ENCODE measurements around the gene SV2C.

Gene SV2C

GRCh38 chr5:76177978-76178377 is 94.8 kb downstream of the SV2C start:
- H3K27ac ChIP-seq (ENCODE audit: low read depth, low read length): no peak overlapping the region
- H3K4me3 ChIP-seq (ENCODE audit: low read depth, low read length): no peak overlapping the region
- no peak overlapping the region for H3K23ac ChIP-seq (ENCODE audit: low read length)
- H3K18ac ChIP-seq (ENCODE audit: low read length): no peak overlapping the region
- no peak overlapping the region for H2AFZ ChIP-seq (ENCODE audit: insufficient read depth, low read length, poor library complexity)
- no peak overlapping the region for H3K9ac ChIP-seq (ENCODE audit: low read length)
- H2BK120ac ChIP-seq (ENCODE audit: insufficient read depth, low read length, poor library complexity): no peak overlapping the region
- no peak for DNase-seq
- no peak overlapping the region for H4K12ac ChIP-seq (ENCODE audit: low read depth, low read length)
- H3K4me2 ChIP-seq (ENCODE audit: low read length): no peak overlapping the region
- H4K91ac ChIP-seq (ENCODE audit: low read depth, low read length): no peak overlapping the region
- H2BK5ac ChIP-seq (ENCODE audit: low read depth, low read length, poor library complexity): no peak overlapping the region
- peaks cover 3% of the 10 kb centered on the region for H3K79me1 ChIP-seq (ENCODE audit: low read length)
- peaks cover 3 to 8% of the 10 kb centered on the region in 2 experiments for H3K4me1 ChIP-seq (ENCODE audit: control insufficient read depth in 1 of 2, insufficient read depth in 2 of 2, low read length in 2 of 2)
- no peak overlapping the region for H4K8ac ChIP-seq (ENCODE audit: low read depth, low read length)
- no peaks in the 10 kb centered on the region for H3K9me3 ChIP-seq (ENCODE audit: insufficient read depth, low read depth, low read length)
- no peaks in the 10 kb centered on the region for H3K79me2 ChIP-seq (ENCODE audit: control insufficient read depth, insufficient read depth, low read length, poor library complexity)
- no peaks in the 10 kb centered on the region for H3K36me3 ChIP-seq (ENCODE audit: control insufficient read depth in 1 of 2, insufficient read depth in 2 of 2, low read length in 2 of 2)
- H2BK12ac ChIP-seq (ENCODE audit: low read length): no peak overlapping the region
- no peak overlapping the region for H2AK5ac ChIP-seq (ENCODE audit: low read length)
- H3K27me3 ChIP-seq (ENCODE audit: insufficient read depth, low read length): no peaks in the 10 kb centered on the region
- H3K14ac ChIP-seq (ENCODE audit: low read length): no peak overlapping the region
- no peak overlapping the region for H3K4ac ChIP-seq (ENCODE audit: low read depth, low read length)

- no peak overlapping the region for H3K23ac ChIP-seq (ENCODE audit: low read length)
- H2BK5ac ChIP-seq (ENCODE audit: low read depth, low read length, poor library complexity): no peak overlapping the region
- no peak overlapping the region for H3K9ac ChIP-seq (ENCODE audit: low read length)
- WGBS (ENCODE audit: extremely low coverage, insufficient coverage, insufficient read length): 100% methylated on average over 3 of the region's 5 CpGs
- H3K14ac ChIP-seq (ENCODE audit: low read length): no peak overlapping the region
- no peak overlapping the region for H2AFZ ChIP-seq (ENCODE audit: insufficient read depth, low read length, poor library complexity)
- no peak overlapping the region for H3K4me2 ChIP-seq (ENCODE audit: low read length)
- no peaks in the 10 kb centered on the region for H3K36me3 ChIP-seq (ENCODE audit: control insufficient read depth in 1 of 2, insufficient read depth in 2 of 2, low read length in 2 of 2)
- H3K27me3 ChIP-seq (ENCODE audit: insufficient read depth, low read length): no peaks in the 10 kb centered on the region
- H4K91ac ChIP-seq (ENCODE audit: low read depth, low read length): no peak overlapping the region
- no peak overlapping the region for H3K18ac ChIP-seq (ENCODE audit: low read length)
- H2BK120ac ChIP-seq (ENCODE audit: insufficient read depth, low read length, poor library complexity): no peak overlapping the region
- H3K4me1 ChIP-seq (ENCODE audit: control insufficient read depth in 1 of 2, insufficient read depth in 2 of 2, low read length in 2 of 2): peaks cover 3 to 8% of the 10 kb centered on the region in 2 experiments
- no peak overlapping the region for H3K27ac ChIP-seq (ENCODE audit: low read depth, low read length)
- H3K4me3 ChIP-seq (ENCODE audit: low read depth, low read length): no peak overlapping the region
- DNase-seq: no peak
- no peaks in the 10 kb centered on the region for H3K9me3 ChIP-seq (ENCODE audit: insufficient read depth, low read depth, low read length)
- no peak overlapping the region for H4K8ac ChIP-seq (ENCODE audit: low read depth, low read length)
- H3K79me2 ChIP-seq (ENCODE audit: control insufficient read depth, insufficient read depth, low read length, poor library complexity): no peaks in the 10 kb centered on the region
- H2AK5ac ChIP-seq (ENCODE audit: low read length): no peak overlapping the region
- peaks cover 3% of the 10 kb centered on the region for H3K79me1 ChIP-seq (ENCODE audit: low read length)
- H3K4ac ChIP-seq (ENCODE audit: low read depth, low read length): no peak overlapping the region
- H2BK12ac ChIP-seq (ENCODE audit: low read length): no peak overlapping the region
- H4K12ac ChIP-seq (ENCODE audit: low read depth, low read length): no peak overlapping the region
Observed at GRCh38 chr5:76178913-76179312, 95.7 kb downstream of the SV2C start.

DNA sequence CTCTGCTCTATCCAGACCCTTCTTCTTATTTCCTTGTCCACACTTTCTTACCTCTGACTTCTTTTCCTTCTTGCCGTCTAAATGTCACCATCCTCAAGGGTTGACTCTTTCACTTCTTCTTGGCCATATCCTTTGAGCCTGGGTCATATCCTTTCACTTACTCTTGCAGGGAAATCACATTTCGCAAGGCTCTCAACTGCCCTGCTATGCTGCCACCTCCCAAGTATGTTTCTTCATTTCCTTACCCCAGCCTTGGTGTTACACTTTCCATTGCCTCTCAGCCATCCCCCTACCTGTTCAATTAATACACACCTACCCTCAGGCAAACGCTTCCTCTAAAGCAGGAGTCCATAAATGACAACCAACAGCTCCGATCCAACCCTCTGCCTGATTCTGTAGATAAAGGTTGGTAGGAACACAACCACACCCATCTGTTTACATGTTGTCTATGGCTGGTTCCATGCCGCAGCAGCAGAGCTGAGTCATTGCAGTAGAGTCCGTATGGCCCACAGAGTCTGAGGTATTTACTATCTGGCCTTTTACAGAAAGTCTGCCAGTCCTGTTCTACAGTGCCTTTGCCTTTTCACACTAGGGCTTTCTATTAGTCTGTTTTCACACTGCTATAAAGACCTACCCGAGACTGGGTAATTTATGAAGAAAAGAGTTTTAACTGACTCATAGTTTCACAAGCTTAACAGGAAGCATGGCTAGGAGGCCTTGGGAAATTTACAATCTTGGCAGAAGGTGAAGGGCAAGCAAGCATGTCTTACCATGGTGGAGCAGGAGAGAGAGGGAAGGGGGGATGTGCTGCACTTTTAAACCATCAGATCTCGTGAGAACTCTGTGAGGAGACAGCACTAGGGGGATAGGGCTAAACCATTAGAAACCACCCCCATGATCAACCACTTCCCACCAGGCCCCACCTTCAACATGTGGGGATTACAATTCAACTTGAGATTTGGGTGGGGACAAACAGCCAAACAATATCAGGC is 97.9 kb downstream of the SV2C start:
- no peaks in the 10 kb centered on the region for H3K9me3 ChIP-seq (ENCODE audit: insufficient read depth, low read depth, low read length)
- H3K4ac ChIP-seq (ENCODE audit: low read depth, low read length): no peak overlapping the region
- peaks cover 3 to 8% of the 10 kb centered on the region in 2 experiments for H3K4me1 ChIP-seq (ENCODE audit: control insufficient read depth in 1 of 2, insufficient read depth in 2 of 2, low read length in 2 of 2)
- H3K18ac ChIP-seq (ENCODE audit: low read length): no peak overlapping the region
- H2AK5ac ChIP-seq (ENCODE audit: low read length): no peak overlapping the region
- H3K14ac ChIP-seq (ENCODE audit: low read length): no peak overlapping the region
- no peak overlapping the region for H3K23ac ChIP-seq (ENCODE audit: low read length)
- H2AFZ ChIP-seq (ENCODE audit: insufficient read depth, low read length, poor library complexity): no peak overlapping the region
- no peak overlapping the region for H2BK12ac ChIP-seq (ENCODE audit: low read length)
- H4K12ac ChIP-seq (ENCODE audit: low read depth, low read length): no peak overlapping the region
- H4K8ac ChIP-seq (ENCODE audit: low read depth, low read length): no peak overlapping the region
- no CpG with 5 or more reads among the region's 8 CpGs for whole genome bisulfite sequencing (ENCODE audit: extremely low coverage, insufficient coverage, insufficient read length)
- H2BK5ac ChIP-seq (ENCODE audit: low read depth, low read length, poor library complexity): peak overlapping the region; percentile 11
- no peak overlapping the region for H3K4me2 ChIP-seq (ENCODE audit: low read length)
- H3K27me3 ChIP-seq (ENCODE audit: insufficient read depth, low read length): no peaks in the 10 kb centered on the region
- no peak overlapping the region for H3K9ac ChIP-seq (ENCODE audit: low read length)
- no peak overlapping the region for H4K91ac ChIP-seq (ENCODE audit: low read depth, low read length)
- H3K79me1 ChIP-seq (ENCODE audit: low read length): peaks cover 3% of the 10 kb centered on the region
- DNase-seq: peak; percentile 43 to 61
- H3K79me2 ChIP-seq (ENCODE audit: control insufficient read depth, insufficient read depth, low read length, poor library complexity): no peaks in the 10 kb centered on the region
- peak overlapping the region; percentile 13 for H3K27ac ChIP-seq (ENCODE audit: low read depth, low read length)
- H2BK120ac ChIP-seq (ENCODE audit: insufficient read depth, low read length, poor library complexity): no peak overlapping the region
- H3K4me3 ChIP-seq (ENCODE audit: low read depth, low read length): no peak overlapping the region
- H3K36me3 ChIP-seq (ENCODE audit: control insufficient read depth in 1 of 2, insufficient read depth in 2 of 2, low read length in 2 of 2): no peaks in the 10 kb centered on the region

DNA sequence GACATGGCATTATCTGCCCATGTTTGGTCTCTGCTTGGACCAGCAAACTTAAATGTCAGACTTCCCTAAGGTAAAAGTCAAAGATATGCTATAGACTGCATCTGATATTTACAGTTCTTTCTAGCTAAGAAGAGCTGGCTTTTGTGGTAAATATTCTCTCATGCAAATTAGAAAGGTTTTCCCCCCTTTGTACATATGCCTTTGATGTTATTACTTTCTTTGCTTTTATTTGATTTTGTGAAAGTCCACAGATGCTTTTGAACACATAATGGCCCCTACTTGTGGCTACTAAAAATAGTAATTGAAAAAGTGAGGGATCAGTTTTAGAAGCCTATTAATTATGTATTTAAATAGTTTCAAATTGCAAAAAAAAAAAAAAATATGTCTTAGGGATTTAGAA is 104.2 kb downstream of the SV2C start:
- H2BK5ac ChIP-seq (ENCODE audit: low read depth, low read length, poor library complexity): no peak overlapping the region
- DNase-seq: no peak
- no peaks in the 10 kb centered on the region for H3K9me3 ChIP-seq (ENCODE audit: insufficient read depth, low read depth, low read length)
- H3K27ac ChIP-seq (ENCODE audit: low read depth, low read length): no peak overlapping the region
- H2BK12ac ChIP-seq (ENCODE audit: low read length): no peak overlapping the region
- H4K91ac ChIP-seq (ENCODE audit: low read depth, low read length): no peak overlapping the region
- H3K4me3 ChIP-seq (ENCODE audit: low read depth, low read length): no peak overlapping the region
- H3K4me2 ChIP-seq (ENCODE audit: low read length): no peak overlapping the region
- H3K14ac ChIP-seq (ENCODE audit: low read length): no peak overlapping the region
- no peak overlapping the region for H3K9ac ChIP-seq (ENCODE audit: low read length)
- H3K23ac ChIP-seq (ENCODE audit: low read length): no peak overlapping the region
- no peaks in the 10 kb centered on the region for H3K27me3 ChIP-seq (ENCODE audit: insufficient read depth, low read length)
- no peak overlapping the region for H3K4ac ChIP-seq (ENCODE audit: low read depth, low read length)
- H2BK120ac ChIP-seq (ENCODE audit: insufficient read depth, low read length, poor library complexity): no peak overlapping the region
- H2AK5ac ChIP-seq (ENCODE audit: low read length): no peak overlapping the region
- no peaks in the 10 kb centered on the region for H3K36me3 ChIP-seq (ENCODE audit: control insufficient read depth in 1 of 2, insufficient read depth in 2 of 2, low read length in 2 of 2)
- H3K79me2 ChIP-seq (ENCODE audit: control insufficient read depth, insufficient read depth, low read length, poor library complexity): no peaks in the 10 kb centered on the region
- H3K18ac ChIP-seq (ENCODE audit: low read length): no peak overlapping the region
- H4K12ac ChIP-seq (ENCODE audit: low read depth, low read length): no peak overlapping the region
- H2AFZ ChIP-seq (ENCODE audit: insufficient read depth, low read length, poor library complexity): no peak overlapping the region
- H3K4me1 ChIP-seq (ENCODE audit: control insufficient read depth in 1 of 2, insufficient read depth in 2 of 2, low read length in 2 of 2): peaks cover 0 to 2% of the 10 kb centered on the region in 2 experiments
- H3K79me1 ChIP-seq (ENCODE audit: low read length): no peaks in the 10 kb centered on the region
- H4K8ac ChIP-seq (ENCODE audit: low read depth, low read length): no peak overlapping the region
